GM20000 (cell line): Measurements from ENCODE around the gene DEFB127.
"Not testable (repeated sequence)": the region's sequence is repeated elsewhere in the genome, so short reads cannot be mapped to it uniquely, and the experiment has no call there.

Source experiments
- DNase-seq: peaks from one replicate; pipeline ENCODE4 v3.0.0; 2012; ENCODE audit warnings: low spot score
- CTCF ChIP-seq: IDR thresholded peaks from 2 replicates; pipeline ENCODE4 v1.5.1; 2012; ENCODE audit warnings: mild to moderate bottlenecking, control low read depth; ENCODE audit errors: extremely low read depth, missing control alignments

The DEFB127 gene

DNA sequence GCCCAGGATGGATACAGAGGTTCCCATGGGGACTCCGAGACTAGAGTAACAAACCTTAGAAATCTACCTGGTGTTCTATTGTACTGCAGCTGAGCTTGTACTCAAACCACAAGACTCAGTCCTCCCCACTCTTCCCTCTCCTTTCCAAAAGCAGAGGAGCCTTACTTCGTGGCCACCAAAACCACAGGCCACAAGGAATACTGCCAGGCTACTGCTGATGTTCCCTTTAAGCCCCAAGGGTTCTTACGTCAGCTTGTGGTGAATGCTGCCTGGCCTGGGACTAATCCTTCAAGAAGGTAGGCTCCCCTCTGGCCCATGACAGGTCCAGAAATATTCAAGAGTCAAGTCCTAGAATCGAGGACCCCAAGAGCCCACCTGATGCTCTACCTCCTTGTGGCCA, 42.7 kb downstream of the DEFB127 start:
- no peak for DNase-seq
- no peak for TF ChIP-seq CTCF

DNA sequence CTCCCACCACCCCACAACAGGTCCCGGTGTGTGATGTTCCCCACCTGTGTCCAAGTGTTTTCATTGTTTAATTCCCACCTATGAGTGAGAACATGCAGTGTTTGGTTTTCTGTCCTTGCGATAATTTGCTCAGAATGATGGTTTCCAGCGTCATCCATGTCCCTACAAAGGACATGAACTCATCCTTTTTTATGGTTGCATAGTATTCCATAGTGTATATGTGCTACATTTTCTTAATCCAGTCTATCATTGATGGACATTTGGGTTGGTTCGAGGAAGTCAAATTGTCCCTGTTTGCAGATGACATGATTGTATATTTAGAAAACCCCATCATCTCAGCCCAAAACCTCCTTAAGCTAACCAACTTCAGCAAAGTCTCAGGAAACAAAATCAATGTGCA, 46.4 kb downstream of the DEFB127 start:
- not testable (repeated sequence) for DNase-seq
